RWPE1 (cell line): ENCODE results near the gene NLRC3.
"Not testable (repeated sequence)": the region's sequence is repeated elsewhere in the genome, so short reads cannot be mapped to it uniquely, and the experiment has no call there.

ENCODE experiments used
- CTCF ChIA-PET: fragments of 350-600 bp; sonication (Branson Sonifier 250); formaldehyde crosslinking; extraction: SDS; loops from one replicate; lab custom pipeline; 2021; lab: Yijun Ruan, JAX
- POLR2A ChIA-PET: fragments of 400-600 bp; formaldehyde crosslinking; extraction: SDS; loops from one replicate; lab custom pipeline; 2020; ENCODE audit warnings: antibody characterized with exemption; ENCODE audit not compliant: low non-redundant PET; lab: Yijun Ruan, JAX
- DNase-seq: peaks from one replicate; pipeline ENCODE4 v3.0.0; 2012; ENCODE audit warnings: low spot score
- H3K27ac ChIP-seq: fragments of 450-650 bp; 2 replicates; pipeline ENCODE4 v1.5.1; 2017
- TF ChIP-seq, protein P1 (sequence below): fragments of 450-650 bp; conservative IDR thresholded peaks from 2 replicates; pipeline ENCODE4 v1.5.1; 2017; ENCODE audit warnings: low read depth, mild to moderate bottlenecking

The NLRC3 gene

DNA sequence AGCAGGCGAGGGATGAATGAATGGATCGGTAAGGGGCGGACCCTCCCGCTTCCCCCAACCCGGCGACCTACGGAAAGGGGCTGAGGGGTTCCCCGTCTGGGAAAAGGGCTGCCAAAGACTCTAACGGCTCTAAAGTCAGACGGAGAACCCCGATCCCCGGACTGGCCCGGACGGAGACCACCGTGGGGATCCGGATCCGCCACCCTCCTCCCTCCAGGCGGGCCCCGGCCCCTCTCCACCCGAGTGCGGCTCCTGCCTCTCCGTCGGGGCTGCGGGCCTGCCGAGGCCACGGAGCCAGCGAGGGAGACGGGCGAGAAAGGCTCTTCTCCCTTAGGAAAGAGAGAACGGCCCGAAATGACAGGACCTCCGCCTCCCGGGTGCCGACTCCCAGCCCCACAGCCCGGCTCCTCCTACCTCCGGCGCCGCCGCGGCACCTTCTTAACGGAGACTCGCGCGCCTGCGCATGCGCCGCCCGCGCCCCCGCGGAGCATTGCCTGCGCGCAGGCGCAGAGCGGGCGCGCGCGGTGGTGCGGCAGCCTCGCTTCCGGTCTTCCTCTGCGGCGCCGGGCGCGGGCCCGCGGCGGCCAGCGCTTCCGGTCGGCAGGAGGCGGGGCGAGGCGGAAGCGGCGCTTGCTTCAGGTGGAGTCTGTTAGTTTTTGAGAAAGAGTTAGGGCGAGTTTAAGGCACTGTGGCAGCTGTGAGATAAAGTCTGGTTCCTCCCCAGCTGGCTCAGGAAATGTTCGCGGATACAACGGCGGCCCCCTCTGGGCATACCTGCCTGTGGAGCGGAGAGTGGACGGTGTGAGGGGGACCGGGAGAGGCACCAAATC is 34.2 kb upstream of the NLRC3 start, which contains the start of gene SLX4:
SLX4 (minus strand) TSS at position 461 of the 830 bp plus-strand sequence. CDS start 2,642 bp downstream, outside the sequence.
- DNase-seq = peak; percentile 99
- POLR2A ChIA-PET = no interaction called here
- CTCF ChIA-PET = interaction anchor here (0.5 to 0.7 kb wide), 2 partner anchors 9 to 76 kb away, joined by 3 read pairs; no protein-coding TSS in a partner anchor
- peak within 1 kb of the TSS; percentile 79 for H3K27ac ChIP-seq
- TF ChIP-seq, protein P1, sequence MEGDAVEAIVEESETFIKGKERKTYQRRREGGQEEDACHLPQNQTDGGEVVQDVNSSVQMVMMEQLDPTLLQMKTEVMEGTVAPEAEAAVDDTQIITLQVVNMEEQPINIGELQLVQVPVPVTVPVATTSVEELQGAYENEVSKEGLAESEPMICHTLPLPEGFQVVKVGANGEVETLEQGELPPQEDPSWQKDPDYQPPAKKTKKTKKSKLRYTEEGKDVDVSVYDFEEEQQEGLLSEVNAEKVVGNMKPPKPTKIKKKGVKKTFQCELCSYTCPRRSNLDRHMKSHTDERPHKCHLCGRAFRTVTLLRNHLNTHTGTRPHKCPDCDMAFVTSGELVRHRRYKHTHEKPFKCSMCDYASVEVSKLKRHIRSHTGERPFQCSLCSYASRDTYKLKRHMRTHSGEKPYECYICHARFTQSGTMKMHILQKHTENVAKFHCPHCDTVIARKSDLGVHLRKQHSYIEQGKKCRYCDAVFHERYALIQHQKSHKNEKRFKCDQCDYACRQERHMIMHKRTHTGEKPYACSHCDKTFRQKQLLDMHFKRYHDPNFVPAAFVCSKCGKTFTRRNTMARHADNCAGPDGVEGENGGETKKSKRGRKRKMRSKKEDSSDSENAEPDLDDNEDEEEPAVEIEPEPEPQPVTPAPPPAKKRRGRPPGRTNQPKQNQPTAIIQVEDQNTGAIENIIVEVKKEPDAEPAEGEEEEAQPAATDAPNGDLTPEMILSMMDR = no peak

- no peak for DNase-seq
- peak overlapping the region; percentile 79 for H3K27ac ChIP-seq
- TF ChIP-seq, protein P1 = no peak
- POLR2A ChIA-PET = no interaction called here
- CTCF ChIA-PET = no interaction called here
Measured at GRCh38 chr16:3610698-3611145, 33.5 kb upstream of the NLRC3 start.

DNA sequence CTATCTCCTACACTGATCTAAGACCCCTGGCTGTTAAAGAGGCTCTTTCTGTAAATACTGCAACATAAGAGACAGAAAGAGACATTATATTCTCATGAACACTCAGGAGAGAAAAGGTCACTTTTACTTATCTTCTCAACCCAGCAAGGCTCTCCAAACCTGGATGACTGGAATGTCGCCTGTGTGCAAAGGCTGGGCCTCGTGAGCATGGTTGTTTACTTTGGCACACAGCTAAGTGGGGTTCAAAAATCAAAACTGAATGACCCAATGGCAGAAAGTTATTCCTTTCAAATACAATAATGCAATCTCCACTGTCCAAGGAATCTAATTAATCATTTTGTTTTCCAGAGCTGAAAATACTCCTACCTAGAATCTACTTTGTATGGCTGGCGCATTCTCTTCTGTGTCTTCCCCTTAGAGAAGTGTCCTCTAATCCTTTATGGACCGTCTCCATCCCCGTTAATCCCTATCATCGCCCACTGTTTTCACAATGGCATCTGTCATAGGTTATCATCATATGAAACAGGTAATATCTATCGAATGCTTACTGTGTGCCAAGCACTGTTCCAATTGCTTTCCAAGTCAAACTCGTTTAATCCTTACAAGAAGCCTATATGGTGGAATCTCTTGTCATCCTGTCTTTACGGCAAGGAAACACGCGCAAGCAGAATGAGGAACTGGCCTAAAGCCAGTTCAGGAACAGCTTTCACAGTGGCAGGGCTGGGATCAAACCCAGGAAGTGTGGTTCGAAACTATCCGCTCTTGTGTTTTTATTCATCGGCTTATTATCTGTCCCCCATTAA is 32.9 kb upstream of the NLRC3 start:
- CTCF ChIA-PET = no interaction called here
- no peak for DNase-seq
- POLR2A ChIA-PET = no interaction called here
- no peak overlapping the region for H3K27ac ChIP-seq
- TF ChIP-seq, protein P1 = no peak

- POLR2A ChIA-PET, CTCF ChIA-PET, DNase-seq, H3K27ac ChIP-seq: not testable (repeated sequence)
Measured at GRCh38 chr16:3608976-3609375, 31.8 kb upstream of the NLRC3 start.

DNA sequence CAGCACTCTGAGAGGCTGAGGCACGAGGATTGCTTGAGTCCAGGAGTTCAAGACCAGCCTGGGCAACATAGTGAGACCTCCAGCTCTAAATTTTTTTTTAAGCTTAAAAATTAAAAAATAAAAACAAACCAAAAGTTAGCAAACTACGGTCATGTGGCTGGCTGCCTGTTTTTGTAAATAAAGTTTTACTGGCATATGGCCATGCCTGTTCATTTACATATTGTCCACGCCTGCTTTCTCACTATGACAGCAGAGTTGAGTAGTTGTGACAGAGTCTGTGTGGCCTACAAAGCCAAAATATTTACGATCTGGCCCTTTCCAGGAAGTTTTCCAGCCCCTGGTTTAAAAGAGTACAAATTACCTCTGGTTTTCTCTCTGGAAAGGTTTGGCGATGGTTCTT is 30.9 kb upstream of the NLRC3 start:
- ChIA-PET CTCF (no interaction called here), POLR2A (no interaction called here)
- TF ChIP-seq, protein P1 = no peak
- no peak overlapping the region for H3K27ac ChIP-seq
- DNase-seq = no peak

DNA sequence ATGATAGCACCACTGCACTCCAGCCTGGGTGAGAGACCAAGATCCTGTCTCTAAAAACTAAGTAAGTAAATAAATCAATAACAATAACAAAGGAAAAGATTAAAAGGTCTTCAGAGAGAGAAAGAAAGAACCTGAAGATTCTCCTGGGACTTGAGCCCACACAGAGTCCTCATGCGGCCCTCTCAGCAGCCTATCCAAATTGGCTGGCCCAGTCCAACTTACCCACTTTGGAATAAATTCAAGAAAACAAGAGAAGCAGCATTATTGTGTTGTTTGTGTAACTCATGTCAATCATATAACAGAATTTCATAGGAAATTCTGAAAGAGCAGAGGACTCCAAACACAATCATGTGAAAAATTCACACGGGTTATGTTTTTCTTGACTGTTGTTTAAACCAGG is 30.4 kb upstream of the NLRC3 start:
- CTCF ChIA-PET = no interaction called here
- H3K27ac ChIP-seq = no peak overlapping the region
- no peak for DNase-seq
- TF ChIP-seq, protein P1 = no peak
- POLR2A ChIA-PET = no interaction called here
